Activated B cell treated with CpG ODN at 0.5 μM for 24 hours (primary cell): ENCODE results near the gene PRKCSH. TPM values are rescaled to one million over a fixed set of nuclear protein-coding genes. Genes with fewer than 3 reads are reported as not detected.

Experiments
- ATAC-seq: fragments of 200-7000 bp; cut with Tn5 transposase; one replicate; pipeline ENCODE4 v1.10.0; 2021; ENCODE audit warnings: low read depth, mild to moderate bottlenecking, moderate library complexity
- CTCF ChIA-PET: fragments of 350-600 bp; sonication (Branson Sonifier 250); formaldehyde crosslinking; loops from one replicate; lab custom pipeline; 2021; ENCODE audit warnings: antibody characterized with exemption; lab: Charles Lee
- POLR2A ChIA-PET: fragments of 350-600 bp; sonication (Branson Sonifier 250); formaldehyde crosslinking; loops from one replicate; lab custom pipeline; 2021; ENCODE audit warnings: antibody characterized with exemption; lab: Charles Lee
- DNase-seq: peaks from one replicate; pipeline ENCODE4 v3.0.0; 2022
- H3K27ac Mint-ChIP-seq: one replicate; pipeline ENCODE4 v1.8.0; 2020; ENCODE audit warnings: mixed read lengths
- H3K27me3 Mint-ChIP-seq: one replicate; pipeline ENCODE4 v1.8.0; 2021; ENCODE audit warnings: mixed read lengths
- H3K36me3 Mint-ChIP-seq: one replicate; pipeline ENCODE4 v1.8.0; 2021; ENCODE audit warnings: low read depth, mixed read lengths
- H3K4me1 Mint-ChIP-seq: one replicate; pipeline ENCODE4 v1.8.0; 2021; ENCODE audit warnings: mixed read lengths
- H3K4me3 Mint-ChIP-seq: one replicate; pipeline ENCODE4 v1.8.0; 2020; ENCODE audit warnings: mild to moderate bottlenecking, mixed read lengths
- H3K9me3 Mint-ChIP-seq: one replicate; pipeline ENCODE4 v1.8.0; 2020; ENCODE audit warnings: mixed read lengths
- CTCF ChIP-seq: fragments of 200-600 bp; IDR thresholded peaks from one replicate; pipeline ENCODE4 v1.8.0; 2022; ENCODE audit warnings: antibody characterized with exemption, mild to moderate bottlenecking
- intact Hi-C: fragments of 100-400 bp; cut with micrococcal nuclease; formaldehyde crosslinking; loops from one replicate; pipeline ENCODE4 v1.15.1; 2024
- total RNA-seq: library from RNA; stranded (reverse); gene quantifications from 2 replicates; pipeline ENCODE4 v1.2.3, GENCODE V29; 2022

The PRKCSH gene
- total RNA-seq, 1 donor from 2014 or later = 289 TPM

- H3K4me1 Mint-ChIP-seq = peaks cover 27% of the 10 kb centered on the region
- H3K4me3 Mint-ChIP-seq = no peak overlapping the region
- intact Hi-C loops = loop anchor here (5.0 kb wide), 2 partner anchors 346 to 446 kb away; no protein-coding TSS in a partner anchor
- H3K27me3 Mint-ChIP-seq = peaks cover 19% of the 10 kb centered on the region
- H3K9me3 Mint-ChIP-seq = no peaks in the 10 kb centered on the region
- ChIA-PET POLR2A (interaction anchor here (0.6 to 2.8 kb wide), 3 partner anchors 102 to 1091 kb away, joined by 12 to 21 read pairs (median 13); partner anchors contain the start of gene SWSAP1), CTCF (interaction anchor here (1.2 to 3.1 kb wide), 9 partner anchors 61 to 448 kb away, joined by 4 to 27 read pairs (median 8); partner anchors contain the start of genes EPOR, SWSAP1 and TSPAN16)
- no peak overlapping the region for H3K27ac Mint-ChIP-seq
- TF ChIP-seq CTCF = no peak
- ATAC-seq = no peak
- peaks cover 11% of the 10 kb centered on the region for H3K36me3 Mint-ChIP-seq
- no peak for DNase-seq
Observed at GRCh38 chr19:11483366-11484111, 48.1 kb downstream of the PRKCSH start.

GRCh38 chr19:11485245-11485837 is 49.9 kb downstream of the PRKCSH start:
- POLR2A ChIA-PET = no interaction called here
- ATAC-seq (no peak), DNase-seq (no peak)
- intact Hi-C loops = no loop called here
- CTCF ChIA-PET = interaction anchor here (0.7 to 0.8 kb wide), 2 partner anchors 104 kb away, joined by 3 to 4 read pairs; no protein-coding TSS in a partner anchor
- no peak overlapping the region for H3K27ac Mint-ChIP-seq
- peaks cover 19% of the 10 kb centered on the region for H3K4me1 Mint-ChIP-seq
- H3K36me3 Mint-ChIP-seq = peaks cover 19% of the 10 kb centered on the region
- H3K9me3 Mint-ChIP-seq = no peaks in the 10 kb centered on the region
- H3K27me3 Mint-ChIP-seq = peaks cover 13% of the 10 kb centered on the region
- no peak for TF ChIP-seq CTCF
- H3K4me3 Mint-ChIP-seq = no peak overlapping the region

GRCh38 chr19:11486661-11487503 is 51.4 kb downstream of the PRKCSH start:
- POLR2A ChIA-PET = no interaction called here
- intact Hi-C loops = no loop called here
- no peak overlapping the region for H3K4me3 Mint-ChIP-seq

GRCh38 chr19:11489378-11489777 is 53.9 kb downstream of the PRKCSH start:
- ATAC-seq = no peak
- intact Hi-C loops = no loop called here
- POLR2A ChIA-PET = interaction anchor here (0.5 kb wide), 1 partner anchor 80 kb away, joined by 5 read pairs; no protein-coding TSS in a partner anchor
- Mint-ChIP-seq H3K36me3 (peaks cover 30% of the 10 kb centered on the region), H3K4me1 (peaks cover 2% of the 10 kb centered on the region), H3K27me3 (no peaks in the 10 kb centered on the region), H3K4me3 (no peak overlapping the region), H3K27ac (no peak overlapping the region), H3K9me3 (no peaks in the 10 kb centered on the region)
- CTCF ChIA-PET = no interaction called here
- TF ChIP-seq CTCF = no peak
- no peak for DNase-seq

More at GRCh38 chr19:11486661-11487503, 51.4 kb downstream of the PRKCSH start:
- DNase-seq (no peak), ATAC-seq (no peak)
- peaks cover 30% of the 10 kb centered on the region for H3K36me3 Mint-ChIP-seq
- CTCF ChIA-PET = no interaction called here
- peaks cover 10% of the 10 kb centered on the region for H3K4me1 Mint-ChIP-seq
- no peak overlapping the region for H3K27ac Mint-ChIP-seq
- peaks cover 5% of the 10 kb centered on the region for H3K27me3 Mint-ChIP-seq
- no peaks in the 10 kb centered on the region for H3K9me3 Mint-ChIP-seq
- no peak for TF ChIP-seq CTCF
